HEK293 (cell line): ENCODE data around the gene ORM2.

ENCODE experiments used
- AEBP2 ChIP-seq: fragments of 450-650 bp; formaldehyde crosslinking; IDR thresholded peaks from 2 replicates; pipeline ENCODE4 v1.5.1; 2016; ENCODE audit warnings: missing biosample characterization, missing genetic modification characterization, borderline replicate concordance
- EGR2 ChIP-seq: fragments of 450-650 bp; formaldehyde crosslinking; IDR thresholded peaks from 2 replicates; pipeline ENCODE4 v1.5.1; 2016; ENCODE audit warnings: low read depth, missing biosample characterization, missing genetic modification characterization
- GLIS2 ChIP-seq: fragments of 450-650 bp; formaldehyde crosslinking; IDR thresholded peaks from 2 replicates; pipeline ENCODE4 v1.5.1; 2016; ENCODE audit warnings: missing biosample characterization, missing genetic modification characterization
- HIC1 ChIP-seq: fragments of 450-650 bp; formaldehyde crosslinking; IDR thresholded peaks from 2 replicates; pipeline ENCODE4 v1.5.1; 2016; ENCODE audit warnings: missing biosample characterization, missing genetic modification characterization
- MYNN ChIP-seq: fragments of 450-650 bp; formaldehyde crosslinking; IDR thresholded peaks from 2 replicates; pipeline ENCODE4 v1.5.1; 2016; ENCODE audit warnings: missing biosample characterization, missing genetic modification characterization, borderline replicate concordance
- SP3 ChIP-seq: fragments of 450-650 bp; formaldehyde crosslinking; IDR thresholded peaks from 2 replicates; pipeline ENCODE4 v1.5.1; 2016; ENCODE audit warnings: missing biosample characterization, missing genetic modification characterization
- SP7 ChIP-seq: fragments of 450-650 bp; formaldehyde crosslinking; IDR thresholded peaks from 2 replicates; pipeline ENCODE4 v1.5.1; 2016; ENCODE audit warnings: missing biosample characterization, missing genetic modification characterization
- TRIM28 ChIP-seq: IDR thresholded peaks from 2 replicates; pipeline ENCODE4 v1.6.1; 2011; ENCODE audit warnings: low read length, control low read depth, borderline replicate concordance
- ZBTB10 ChIP-seq: fragments of 450-650 bp; formaldehyde crosslinking; IDR thresholded peaks from 2 replicates; pipeline ENCODE4 v1.5.1; 2016; ENCODE audit warnings: missing biosample characterization, missing genetic modification characterization
- ZBTB17 ChIP-seq: fragments of 450-650 bp; formaldehyde crosslinking; IDR thresholded peaks from 2 replicates; pipeline ENCODE4 v1.5.1; 2016; ENCODE audit warnings: missing biosample characterization, missing genetic modification characterization
- ZBTB21 ChIP-seq: fragments of 450-650 bp; formaldehyde crosslinking; IDR thresholded peaks from 2 replicates; pipeline ENCODE4 v1.5.1; 2017; ENCODE audit warnings: missing biosample characterization, missing genetic modification characterization
- ZBTB7A ChIP-seq: fragments of 450-650 bp; formaldehyde crosslinking; IDR thresholded peaks from 2 replicates; pipeline ENCODE4 v1.5.1; 2016; ENCODE audit warnings: low read depth, missing biosample characterization, missing genetic modification characterization
- ZBTB8A ChIP-seq: fragments of 450-650 bp; formaldehyde crosslinking; IDR thresholded peaks from 2 replicates; pipeline ENCODE4 v1.5.1; 2016; ENCODE audit warnings: missing biosample characterization, missing genetic modification characterization
- ZEB2 ChIP-seq: fragments of 450-650 bp; formaldehyde crosslinking; IDR thresholded peaks from 2 replicates; pipeline ENCODE4 v1.5.1; 2016; ENCODE audit warnings: missing biosample characterization, missing genetic modification characterization
- ZFHX2 ChIP-seq: fragments of 450-650 bp; formaldehyde crosslinking; conservative IDR thresholded peaks from 2 replicates; pipeline ENCODE4 v1.5.1; 2016; ENCODE audit warnings: missing biosample characterization, missing genetic modification characterization
- ZFP69B ChIP-seq: fragments of 450-650 bp; formaldehyde crosslinking; IDR thresholded peaks from 2 replicates; pipeline ENCODE4 v1.5.1; 2016; ENCODE audit warnings: missing biosample characterization, missing genetic modification characterization
- ZNF112 ChIP-seq: fragments of 450-650 bp; formaldehyde crosslinking; IDR thresholded peaks from 2 replicates; pipeline ENCODE4 v1.5.0; 2017; ENCODE audit warnings: missing biosample characterization, missing genetic modification characterization
- ZNF133 ChIP-seq: fragments of 450-650 bp; formaldehyde crosslinking; IDR thresholded peaks from 2 replicates; pipeline ENCODE4 v1.5.1; 2016; ENCODE audit warnings: missing biosample characterization, missing genetic modification characterization
- ZNF140 ChIP-seq: fragments of 450-650 bp; formaldehyde crosslinking; IDR thresholded peaks from 2 replicates; pipeline ENCODE4 v1.5.1; 2016; ENCODE audit warnings: missing biosample characterization, missing genetic modification characterization
- ZNF223 ChIP-seq: fragments of 450-650 bp; formaldehyde crosslinking; IDR thresholded peaks from 2 replicates; pipeline ENCODE4 v1.5.1; 2016; ENCODE audit warnings: missing biosample characterization, missing genetic modification characterization
- ZNF24 ChIP-seq: fragments of 450-650 bp; formaldehyde crosslinking; IDR thresholded peaks from 2 replicates; pipeline ENCODE4 v1.5.1; 2016; ENCODE audit warnings: missing biosample characterization, missing genetic modification characterization
- ZNF266 ChIP-seq: fragments of 450-650 bp; formaldehyde crosslinking; IDR thresholded peaks from 2 replicates; pipeline ENCODE4 v1.5.1; 2016; ENCODE audit warnings: missing biosample characterization, missing genetic modification characterization, low read depth
- ZNF423 ChIP-seq: fragments of 450-650 bp; formaldehyde crosslinking; IDR thresholded peaks from 2 replicates; pipeline ENCODE4 v1.5.1; 2016; ENCODE audit warnings: missing biosample characterization, missing genetic modification characterization
- ZNF561 ChIP-seq: fragments of 450-650 bp; IDR thresholded peaks from 2 replicates; pipeline ENCODE4 v1.5.1; 2018; ENCODE audit warnings: missing biosample characterization, missing genetic modification characterization, borderline replicate concordance
- ZNF585B ChIP-seq: fragments of 450-650 bp; formaldehyde crosslinking; IDR thresholded peaks from 2 replicates; pipeline ENCODE4 v1.5.1; 2016; ENCODE audit warnings: missing biosample characterization, missing genetic modification characterization
- ZNF621 ChIP-seq: fragments of 450-650 bp; formaldehyde crosslinking; IDR thresholded peaks from 2 replicates; pipeline ENCODE4 v1.5.1; 2017; ENCODE audit warnings: missing biosample characterization, missing genetic modification characterization
- ZNF629 ChIP-seq: fragments of 450-650 bp; formaldehyde crosslinking; IDR thresholded peaks from 2 replicates; pipeline ENCODE4 v1.5.1; 2017; ENCODE audit warnings: missing biosample characterization, missing genetic modification characterization
- ZNF76 ChIP-seq: fragments of 450-650 bp; formaldehyde crosslinking; IDR thresholded peaks from 2 replicates; pipeline ENCODE4; 2016; ENCODE audit warnings: low read depth, missing biosample characterization, missing genetic modification characterization, borderline replicate concordance
- ZNF843 ChIP-seq: fragments of 450-650 bp; formaldehyde crosslinking; IDR thresholded peaks from 2 replicates; pipeline ENCODE4 v1.5.1; 2016; ENCODE audit warnings: missing biosample characterization, missing genetic modification characterization
- TF ChIP-seq, protein P1 (sequence below): fragments of 450-650 bp; formaldehyde crosslinking; IDR thresholded peaks from 2 replicates; pipeline ENCODE4 v1.5.1; 2016; ENCODE audit warnings: missing biosample characterization, missing genetic modification characterization
- TF ChIP-seq, protein P2 (sequence below): fragments of 450-650 bp; formaldehyde crosslinking; IDR thresholded peaks from 2 replicates; pipeline ENCODE4 v1.5.1; 2016; ENCODE audit warnings: missing biosample characterization, missing genetic modification characterization

ORM2 gene

DNA sequence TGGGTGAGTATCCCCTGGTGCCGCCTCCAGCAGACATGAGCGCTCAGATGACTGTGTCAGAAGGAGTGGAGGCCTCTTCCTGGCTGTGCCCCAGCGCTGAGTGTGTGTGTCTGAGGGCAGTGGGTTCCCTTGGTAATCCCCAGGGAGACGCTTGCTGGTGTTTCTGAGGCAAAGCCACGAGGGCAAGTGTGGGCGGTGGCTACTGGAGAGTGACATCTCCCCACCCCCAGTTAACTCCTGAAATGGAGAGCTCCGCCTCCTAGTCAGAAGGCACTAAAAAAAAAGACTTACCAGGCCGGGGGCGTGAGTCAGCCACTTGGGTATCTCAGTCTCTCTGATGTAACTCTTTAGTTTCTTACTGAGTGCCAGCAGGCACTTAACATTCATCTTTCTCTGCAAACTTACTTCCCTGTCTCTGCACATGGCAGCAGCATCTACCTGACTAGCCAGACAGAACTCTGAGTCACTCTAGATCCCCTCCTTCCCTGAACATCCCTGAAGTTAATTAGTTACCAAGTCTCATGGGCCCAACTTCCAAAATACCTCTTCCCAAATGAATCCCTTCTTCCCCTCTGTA is 19.3 kb downstream of the ORM2 start (continued):
- TF ChIP-seq ZFHX2 (peak; percentile 88), ZNF223 (tag by site-specific recombination) (no peak), SP3 (peak; percentile 53), ZNF843 (tag by site-specific recombination) (no peak), ZNF423 (tag by site-specific recombination) (0 out of 2 replicates have a peak, but pooled peaks have one; percentile 49), ZNF140 (tag by site-specific recombination) (no peak), ZEB2 (tag by site-specific recombination) (peak; percentile 74; the same call in 1 of the 2 replicates), ZNF621 (tag by site-specific recombination) (no peak), ZNF24 (tag by site-specific recombination) (no peak), ZFP69B (tag by site-specific recombination) (no peak), MYNN (tag by site-specific recombination) (peak; percentile 53; the same call in 1 of the 2 replicates), TRIM28 (peak; percentile 49; the same call in 1 of the 2 replicates), HIC1 (tag by site-specific recombination) (no peak), ZNF76 (tag by site-specific recombination) (no peak), GLIS2 (peak; percentile 55; the same call in 1 of the 2 replicates), ZNF112 (tag by site-specific recombination) (no peak), EGR2 (tag by site-specific recombination) (peak; percentile 80), ZNF266 (tag by site-specific recombination) (no peak), ZBTB7A (tag by site-specific recombination) (no peak), ZBTB17 (no peak; the same call in none of the 2 replicates), ZNF629 (tag by site-specific recombination) (peak; percentile 61; the same call in 1 of the 2 replicates), SP7 (tag by site-specific recombination) (peak; percentile 55), ZBTB10 (no peak), ZBTB21 (tag by site-specific recombination) (no peak), ZBTB8A (tag by site-specific recombination) (no peak), AEBP2 (tag by site-specific recombination) (no peak), ZNF585B (no peak), ZNF561 (tag by site-specific recombination) (no peak), ZNF133 (no peak)
- TF ChIP-seq, protein P1, sequence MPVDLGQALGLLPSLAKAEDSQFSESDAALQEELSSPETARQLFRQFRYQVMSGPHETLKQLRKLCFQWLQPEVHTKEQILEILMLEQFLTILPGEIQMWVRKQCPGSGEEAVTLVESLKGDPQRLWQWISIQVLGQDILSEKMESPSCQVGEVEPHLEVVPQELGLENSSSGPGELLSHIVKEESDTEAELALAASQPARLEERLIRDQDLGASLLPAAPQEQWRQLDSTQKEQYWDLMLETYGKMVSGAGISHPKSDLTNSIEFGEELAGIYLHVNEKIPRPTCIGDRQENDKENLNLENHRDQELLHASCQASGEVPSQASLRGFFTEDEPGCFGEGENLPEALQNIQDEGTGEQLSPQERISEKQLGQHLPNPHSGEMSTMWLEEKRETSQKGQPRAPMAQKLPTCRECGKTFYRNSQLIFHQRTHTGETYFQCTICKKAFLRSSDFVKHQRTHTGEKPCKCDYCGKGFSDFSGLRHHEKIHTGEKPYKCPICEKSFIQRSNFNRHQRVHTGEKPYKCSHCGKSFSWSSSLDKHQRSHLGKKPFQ (tag by site-specific recombination) = no peak
- TF ChIP-seq, protein P2, sequence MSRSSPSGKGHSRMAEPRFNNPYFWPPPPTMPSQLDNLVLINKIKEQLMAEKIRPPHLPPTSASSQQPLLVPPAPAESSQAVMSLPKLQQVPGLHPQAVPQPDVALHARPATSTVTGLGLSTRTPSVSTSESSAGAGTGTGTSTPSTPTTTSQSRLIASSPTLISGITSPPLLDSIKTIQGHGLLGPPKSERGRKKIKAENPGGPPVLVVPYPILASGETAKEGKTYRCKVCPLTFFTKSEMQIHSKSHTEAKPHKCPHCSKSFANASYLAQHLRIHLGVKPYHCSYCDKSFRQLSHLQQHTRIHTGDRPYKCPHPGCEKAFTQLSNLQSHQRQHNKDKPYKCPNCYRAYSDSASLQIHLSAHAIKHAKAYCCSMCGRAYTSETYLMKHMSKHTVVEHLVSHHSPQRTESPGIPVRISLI (tag by site-specific recombination) = peak; percentile 62; the same call in 1 of the 2 replicates
